HepG2 (cell line): ENCODE data around the gene STK39.

Experiments used
- E2F5 ChIP-seq: sonication (generic); formaldehyde crosslinking; conservative IDR thresholded peaks from 2 replicates; pipeline ENCODE4 v1.4.0; 2020; ENCODE audit warnings: missing genetic modification reagents
- KDM6A ChIP-seq: IDR thresholded peaks from 2 replicates; pipeline ENCODE4 v1.6.1; 2016; ENCODE audit warnings: low read depth
- PLSCR1 ChIP-seq: sonication (generic); formaldehyde crosslinking; IDR thresholded peaks from 2 replicates; pipeline ENCODE4 v1.5.0; 2020; ENCODE audit warnings: missing genetic modification reagents, mild to moderate bottlenecking, borderline replicate concordance

GRCh38 chr2:167935803-167936110, 311.6 kb downstream of the STK39 start:
- no peak for TF ChIP-seq PLSCR1 (CRISPR knock-in tag)
- no peak for TF ChIP-seq E2F5 (CRISPR knock-in tag)
- TF ChIP-seq KDM6A (CRISPR knock-in tag), result no peak
